Measurements from ENCODE around the gene SPOP. TPM values are rescaled to one million over a fixed set of nuclear protein-coding genes. Genes with fewer than 3 reads are reported as not detected.

The SPOP gene
- total RNA-seq, 4 donors from 2014 or later, result 75.6 to 352 (median 95.3) TPM

DNA sequence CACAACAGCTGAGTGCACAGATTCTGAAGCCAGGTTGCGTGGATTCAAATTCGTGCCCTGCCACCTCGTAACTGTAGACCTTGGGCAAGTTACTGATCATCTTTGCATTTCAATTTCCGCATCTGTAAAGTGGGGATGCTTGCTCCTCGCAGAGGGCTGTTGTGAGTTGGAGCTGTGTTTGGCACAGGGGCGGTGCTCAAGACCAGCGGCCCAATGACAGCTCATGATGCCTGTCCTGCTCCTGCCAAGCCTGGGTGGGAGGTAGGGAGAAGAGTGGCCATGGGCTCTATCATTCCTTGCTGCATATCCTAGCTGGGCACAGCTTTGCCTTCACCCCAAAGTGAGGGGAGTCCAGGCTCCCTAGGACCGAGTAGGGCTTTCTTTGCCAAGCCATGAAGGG, 89.6 kb downstream of the SPOP start:
- intact Hi-C loops (cut with DNase I; ENCODE audit: low total_unique reads), result no loop called here
- in situ Hi-C loops (cut with MboI; ENCODE audit: low pct_ligation_motif_present in 1 of 4, low pct_unique_long_range_greater_than_20kb in 1 of 4, low sequenced_read_pairs in 3 of 4), result no loop called here
- DNase-seq, result no peak

GRCh38 chr17:49587366-49588073, 90.4 kb downstream of the SPOP start:
- Histone ChIP-seq H3K27ac (no peak overlapping the region), H3K4me3 (no peak overlapping the region), H3K4me1 (no peaks in the 10 kb centered on the region), H3K36me3 (peaks cover 0 to 5% (median 0%) of the 10 kb centered on the region in 4 donors), H3K27me3 (no peaks in the 10 kb centered on the region), H3K9me3 (no peaks in the 10 kb centered on the region)
- no peak for TF ChIP-seq POLR2A (IDR thresholded peaks at IDR 0.05)
- TF ChIP-seq, protein P1, sequence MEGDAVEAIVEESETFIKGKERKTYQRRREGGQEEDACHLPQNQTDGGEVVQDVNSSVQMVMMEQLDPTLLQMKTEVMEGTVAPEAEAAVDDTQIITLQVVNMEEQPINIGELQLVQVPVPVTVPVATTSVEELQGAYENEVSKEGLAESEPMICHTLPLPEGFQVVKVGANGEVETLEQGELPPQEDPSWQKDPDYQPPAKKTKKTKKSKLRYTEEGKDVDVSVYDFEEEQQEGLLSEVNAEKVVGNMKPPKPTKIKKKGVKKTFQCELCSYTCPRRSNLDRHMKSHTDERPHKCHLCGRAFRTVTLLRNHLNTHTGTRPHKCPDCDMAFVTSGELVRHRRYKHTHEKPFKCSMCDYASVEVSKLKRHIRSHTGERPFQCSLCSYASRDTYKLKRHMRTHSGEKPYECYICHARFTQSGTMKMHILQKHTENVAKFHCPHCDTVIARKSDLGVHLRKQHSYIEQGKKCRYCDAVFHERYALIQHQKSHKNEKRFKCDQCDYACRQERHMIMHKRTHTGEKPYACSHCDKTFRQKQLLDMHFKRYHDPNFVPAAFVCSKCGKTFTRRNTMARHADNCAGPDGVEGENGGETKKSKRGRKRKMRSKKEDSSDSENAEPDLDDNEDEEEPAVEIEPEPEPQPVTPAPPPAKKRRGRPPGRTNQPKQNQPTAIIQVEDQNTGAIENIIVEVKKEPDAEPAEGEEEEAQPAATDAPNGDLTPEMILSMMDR (IDR thresholded peaks at IDR 0.05), result no peak
- TF ChIP-seq POLR2AphosphoS5 (IDR thresholded peaks at IDR 0.05), result no peak
- in situ Hi-C loops (cut with MboI; ENCODE audit: low pct_ligation_motif_present in 1 of 4, low pct_unique_long_range_greater_than_20kb in 1 of 4, low sequenced_read_pairs in 3 of 4) (no loop called here), intact Hi-C loops (cut with DNase I; ENCODE audit: low total_unique reads) (no loop called here)
- no peak for DNase-seq
- WGBS, 2 donors (ENCODE audit: low coverage in 1 of 2), result 79 to 100% methylated on average over 1 to 12 of the region's 12 CpGs

More for the DNA sequence above, 89.6 kb downstream of the SPOP start:
- Histone ChIP-seq H3K36me3 (peaks cover 0 to 13% (median 3%) of the 10 kb centered on the region in 4 donors), H3K4me1 (no peaks in the 10 kb centered on the region), H3K9me3 (no peaks in the 10 kb centered on the region), H3K27ac (no peak overlapping the region), H3K27me3 (no peaks in the 10 kb centered on the region), H3K4me3 (no peak overlapping the region)
- TF ChIP-seq POLR2AphosphoS5 (IDR thresholded peaks at IDR 0.05) (no peak), EP300 (IDR thresholded peaks at IDR 0.05; ENCODE audit: low read depth) (no peak)
- 93% methylated on average over 8 of the region's 8 CpGs; no CpG with 5 or more reads in 1 of the 2 donors for WGBS, 2 donors (ENCODE audit: low coverage in 1 of 2)

DNA sequence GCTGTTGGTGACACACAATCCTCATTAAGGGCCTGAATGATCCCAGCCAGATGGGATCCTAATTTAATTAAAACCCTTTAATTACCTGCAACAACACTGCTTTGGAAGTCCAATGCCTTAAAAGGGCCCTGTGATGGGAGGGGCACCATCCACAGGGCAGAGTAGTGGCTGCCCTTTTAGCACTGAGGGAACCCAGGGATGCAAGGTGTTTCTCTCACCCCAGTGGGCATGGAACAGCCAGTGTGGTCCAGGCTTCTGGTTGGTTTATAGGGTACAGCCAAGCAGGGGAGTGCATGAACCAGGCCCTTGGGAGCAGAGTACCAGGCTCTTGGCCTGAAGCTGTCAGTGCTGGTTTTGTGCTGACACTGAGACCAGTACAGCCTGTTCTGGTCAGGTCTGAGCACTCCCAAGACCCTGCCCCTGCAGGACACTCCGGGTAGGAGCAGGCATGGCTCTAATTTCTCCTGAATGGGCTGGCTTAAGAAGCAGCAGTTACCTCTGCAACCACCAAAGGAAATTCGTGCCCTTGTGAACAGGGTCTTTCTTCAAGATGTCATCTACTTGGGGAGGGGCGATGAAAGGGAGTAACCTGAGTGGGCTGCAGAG, 92.4 kb downstream of the SPOP start:
- H3K4me1 ChIP-seq, result no peaks in the 10 kb centered on the region
- WGBS, 2 donors (ENCODE audit: low coverage in 1 of 2), result 66% methylated on average over 3 of the region's 3 CpGs; no CpG with 5 or more reads in 1 of the 2 donors
- DNase-seq, result no peak
- H3K9me3 ChIP-seq, result no peaks in the 10 kb centered on the region
- TF ChIP-seq, protein P1 (IDR thresholded peaks at IDR 0.05), result no peak
- TF ChIP-seq POLR2AphosphoS5 (IDR thresholded peaks at IDR 0.05) (no peak), POLR2A (IDR thresholded peaks at IDR 0.05) (no peak), EP300 (IDR thresholded peaks at IDR 0.05; ENCODE audit: low read depth) (no peak)
- H3K4me3 ChIP-seq, result no peak overlapping the region
- H3K36me3 ChIP-seq, result no peaks in the 10 kb centered on the region
- no peak overlapping the region for H3K27ac ChIP-seq
- in situ Hi-C loops (cut with MboI; ENCODE audit: low pct_ligation_motif_present in 1 of 4, low pct_unique_long_range_greater_than_20kb in 1 of 4, low sequenced_read_pairs in 3 of 4), result no loop called here
- no peaks in the 10 kb centered on the region for H3K27me3 ChIP-seq
- intact Hi-C loops (cut with DNase I; ENCODE audit: low total_unique reads), result no loop called here

GRCh38 chr17:49583889-49584288, 94.0 kb downstream of the SPOP start:
- H3K27me3 ChIP-seq, result no peaks in the 10 kb centered on the region
- no peaks in the 10 kb centered on the region for H3K9me3 ChIP-seq
- 87% methylated on average over 4 of the region's 4 CpGs; no CpG with 5 or more reads in 1 of the 2 donors for WGBS, 2 donors (ENCODE audit: low coverage in 1 of 2)
- in situ Hi-C loops (cut with MboI; ENCODE audit: low pct_ligation_motif_present in 1 of 4, low pct_unique_long_range_greater_than_20kb in 1 of 4, low sequenced_read_pairs in 3 of 4) (no loop called here), intact Hi-C loops (cut with DNase I; ENCODE audit: low total_unique reads) (no loop called here)
- no peak overlapping the region for H3K27ac ChIP-seq
- H3K36me3 ChIP-seq, result no peaks in the 10 kb centered on the region
- TF ChIP-seq, protein P1 (IDR thresholded peaks at IDR 0.05), result no peak
- TF ChIP-seq POLR2AphosphoS5 (IDR thresholded peaks at IDR 0.05) (no peak), POLR2A (IDR thresholded peaks at IDR 0.05) (no peak), EP300 (IDR thresholded peaks at IDR 0.05; ENCODE audit: low read depth) (no peak)
- no peak for DNase-seq
- H3K4me3 ChIP-seq, result no peak overlapping the region
- H3K4me1 ChIP-seq, result no peaks in the 10 kb centered on the region
